GM23338 (cell line): ENCODE results near the gene WDR91.

Experiments
- CREB1 ChIP-seq: fragments of 250-450 bp; sonication (Bioruptor Pico); IDR thresholded peaks from 2 replicates; pipeline ENCODE4 v1.5.0; 2020; ENCODE audit warnings: low read depth, mild to moderate bottlenecking, moderate library complexity
- EZH2 ChIP-seq: fragments of 200-600 bp; sonication (generic); IDR thresholded peaks from one replicate; pipeline ENCODE4 v1.8.0; 2017; ENCODE audit warnings: antibody characterized with exemption, mild to moderate bottlenecking, low read depth; ENCODE audit not compliant: unreplicated experiment
- EZH2phosphoT487 ChIP-seq: fragments of 200-600 bp; sonication (generic); IDR thresholded peaks from one replicate; pipeline ENCODE4 v1.8.1; 2018; ENCODE audit warnings: antibody characterized with exemption; ENCODE audit not compliant: unreplicated experiment
- JUNB ChIP-seq: IDR thresholded peaks from one replicate; pipeline ENCODE4 v1.6.1; 2016; ENCODE audit warnings: antibody characterized with exemption; ENCODE audit not compliant: unreplicated experiment
- NANOG ChIP-seq: IDR thresholded peaks from 2 replicates; pipeline ENCODE4 v1.6.1; 2016; ENCODE audit warnings: antibody characterized with exemption, borderline replicate concordance
- POLR2AphosphoS5 ChIP-seq: IDR thresholded peaks from 2 replicates; pipeline ENCODE4 v1.6.1; 2016; ENCODE audit warnings: antibody characterized with exemption, low read depth
- STAT1 ChIP-seq: IDR thresholded peaks from one replicate; pipeline ENCODE4 v1.6.1; 2016; ENCODE audit warnings: antibody characterized with exemption; ENCODE audit not compliant: unreplicated experiment
- ZNF114 ChIP-seq: fragments of 250-450 bp; sonication (Bioruptor Pico); IDR thresholded peaks from 2 replicates; pipeline ENCODE4 v1.5.0; 2020; ENCODE audit warnings: mild to moderate bottlenecking, moderate library complexity
- TF ChIP-seq, protein P1 (sequence below): IDR thresholded peaks from one replicate; pipeline ENCODE4 v1.6.1; 2018; ENCODE audit warnings: antibody characterized with exemption; ENCODE audit not compliant: unreplicated experiment
- TF ChIP-seq, protein P2 (sequence below), 2 experiments: fragments of 200-600 bp in 1 of 2; sonication (generic) in 1 of 2; conservative IDR thresholded peaks; 2 replicates each; pipeline versions ENCODE4 v1.5.1 to v1.6.1; 2016 to 2017; ENCODE audit warnings: antibody characterized with exemption in 2 of 2, low read depth in 2 of 2, mild to moderate bottlenecking in 2 of 2, moderate library complexity in 1 of 2
- TF ChIP-seq, protein P3 (sequence below): fragments of 250-450 bp; sonication (Bioruptor Pico); IDR thresholded peaks from 2 replicates; pipeline ENCODE4 v1.5.0; 2020; ENCODE audit warnings: mild to moderate bottlenecking, moderate library complexity

DNA sequence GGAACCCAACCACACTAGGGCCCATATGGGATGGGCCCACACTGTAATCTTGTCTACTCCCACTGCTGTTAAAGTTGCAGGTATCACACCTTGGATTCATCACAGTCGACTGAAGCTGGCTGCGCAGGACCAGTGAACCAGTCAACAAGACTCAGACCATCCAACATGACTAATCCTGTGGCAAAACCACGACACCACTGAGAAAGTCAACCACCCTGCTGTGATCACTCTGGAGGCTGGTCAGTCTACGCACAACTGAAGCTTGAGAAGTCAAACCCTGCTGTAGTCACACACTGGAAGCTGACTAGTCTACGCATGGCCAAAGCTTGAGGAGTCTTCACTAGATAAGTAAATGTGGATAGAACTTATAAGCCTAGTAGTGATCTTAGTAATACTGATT, 31.2 kb downstream of the WDR91 start:
- no peak for TF ChIP-seq EZH2
- TF ChIP-seq, protein P1, sequence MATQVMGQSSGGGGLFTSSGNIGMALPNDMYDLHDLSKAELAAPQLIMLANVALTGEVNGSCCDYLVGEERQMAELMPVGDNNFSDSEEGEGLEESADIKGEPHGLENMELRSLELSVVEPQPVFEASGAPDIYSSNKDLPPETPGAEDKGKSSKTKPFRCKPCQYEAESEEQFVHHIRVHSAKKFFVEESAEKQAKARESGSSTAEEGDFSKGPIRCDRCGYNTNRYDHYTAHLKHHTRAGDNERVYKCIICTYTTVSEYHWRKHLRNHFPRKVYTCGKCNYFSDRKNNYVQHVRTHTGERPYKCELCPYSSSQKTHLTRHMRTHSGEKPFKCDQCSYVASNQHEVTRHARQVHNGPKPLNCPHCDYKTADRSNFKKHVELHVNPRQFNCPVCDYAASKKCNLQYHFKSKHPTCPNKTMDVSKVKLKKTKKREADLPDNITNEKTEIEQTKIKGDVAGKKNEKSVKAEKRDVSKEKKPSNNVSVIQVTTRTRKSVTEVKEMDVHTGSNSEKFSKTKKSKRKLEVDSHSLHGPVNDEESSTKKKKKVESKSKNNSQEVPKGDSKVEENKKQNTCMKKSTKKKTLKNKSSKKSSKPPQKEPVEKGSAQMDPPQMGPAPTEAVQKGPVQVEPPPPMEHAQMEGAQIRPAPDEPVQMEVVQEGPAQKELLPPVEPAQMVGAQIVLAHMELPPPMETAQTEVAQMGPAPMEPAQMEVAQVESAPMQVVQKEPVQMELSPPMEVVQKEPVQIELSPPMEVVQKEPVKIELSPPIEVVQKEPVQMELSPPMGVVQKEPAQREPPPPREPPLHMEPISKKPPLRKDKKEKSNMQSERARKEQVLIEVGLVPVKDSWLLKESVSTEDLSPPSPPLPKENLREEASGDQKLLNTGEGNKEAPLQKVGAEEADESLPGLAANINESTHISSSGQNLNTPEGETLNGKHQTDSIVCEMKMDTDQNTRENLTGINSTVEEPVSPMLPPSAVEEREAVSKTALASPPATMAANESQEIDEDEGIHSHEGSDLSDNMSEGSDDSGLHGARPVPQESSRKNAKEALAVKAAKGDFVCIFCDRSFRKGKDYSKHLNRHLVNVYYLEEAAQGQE: no peak
- TF ChIP-seq, protein P2, sequence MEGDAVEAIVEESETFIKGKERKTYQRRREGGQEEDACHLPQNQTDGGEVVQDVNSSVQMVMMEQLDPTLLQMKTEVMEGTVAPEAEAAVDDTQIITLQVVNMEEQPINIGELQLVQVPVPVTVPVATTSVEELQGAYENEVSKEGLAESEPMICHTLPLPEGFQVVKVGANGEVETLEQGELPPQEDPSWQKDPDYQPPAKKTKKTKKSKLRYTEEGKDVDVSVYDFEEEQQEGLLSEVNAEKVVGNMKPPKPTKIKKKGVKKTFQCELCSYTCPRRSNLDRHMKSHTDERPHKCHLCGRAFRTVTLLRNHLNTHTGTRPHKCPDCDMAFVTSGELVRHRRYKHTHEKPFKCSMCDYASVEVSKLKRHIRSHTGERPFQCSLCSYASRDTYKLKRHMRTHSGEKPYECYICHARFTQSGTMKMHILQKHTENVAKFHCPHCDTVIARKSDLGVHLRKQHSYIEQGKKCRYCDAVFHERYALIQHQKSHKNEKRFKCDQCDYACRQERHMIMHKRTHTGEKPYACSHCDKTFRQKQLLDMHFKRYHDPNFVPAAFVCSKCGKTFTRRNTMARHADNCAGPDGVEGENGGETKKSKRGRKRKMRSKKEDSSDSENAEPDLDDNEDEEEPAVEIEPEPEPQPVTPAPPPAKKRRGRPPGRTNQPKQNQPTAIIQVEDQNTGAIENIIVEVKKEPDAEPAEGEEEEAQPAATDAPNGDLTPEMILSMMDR (conservative IDR thresholded peaks at IDR 0.05; ENCODE audit: low read depth in 2 of 2): no peak
- no peak for TF ChIP-seq NANOG
- no peak for TF ChIP-seq EZH2phosphoT487
- no peak for TF ChIP-seq POLR2AphosphoS5
- TF ChIP-seq STAT1: no peak
- TF ChIP-seq, protein P3, sequence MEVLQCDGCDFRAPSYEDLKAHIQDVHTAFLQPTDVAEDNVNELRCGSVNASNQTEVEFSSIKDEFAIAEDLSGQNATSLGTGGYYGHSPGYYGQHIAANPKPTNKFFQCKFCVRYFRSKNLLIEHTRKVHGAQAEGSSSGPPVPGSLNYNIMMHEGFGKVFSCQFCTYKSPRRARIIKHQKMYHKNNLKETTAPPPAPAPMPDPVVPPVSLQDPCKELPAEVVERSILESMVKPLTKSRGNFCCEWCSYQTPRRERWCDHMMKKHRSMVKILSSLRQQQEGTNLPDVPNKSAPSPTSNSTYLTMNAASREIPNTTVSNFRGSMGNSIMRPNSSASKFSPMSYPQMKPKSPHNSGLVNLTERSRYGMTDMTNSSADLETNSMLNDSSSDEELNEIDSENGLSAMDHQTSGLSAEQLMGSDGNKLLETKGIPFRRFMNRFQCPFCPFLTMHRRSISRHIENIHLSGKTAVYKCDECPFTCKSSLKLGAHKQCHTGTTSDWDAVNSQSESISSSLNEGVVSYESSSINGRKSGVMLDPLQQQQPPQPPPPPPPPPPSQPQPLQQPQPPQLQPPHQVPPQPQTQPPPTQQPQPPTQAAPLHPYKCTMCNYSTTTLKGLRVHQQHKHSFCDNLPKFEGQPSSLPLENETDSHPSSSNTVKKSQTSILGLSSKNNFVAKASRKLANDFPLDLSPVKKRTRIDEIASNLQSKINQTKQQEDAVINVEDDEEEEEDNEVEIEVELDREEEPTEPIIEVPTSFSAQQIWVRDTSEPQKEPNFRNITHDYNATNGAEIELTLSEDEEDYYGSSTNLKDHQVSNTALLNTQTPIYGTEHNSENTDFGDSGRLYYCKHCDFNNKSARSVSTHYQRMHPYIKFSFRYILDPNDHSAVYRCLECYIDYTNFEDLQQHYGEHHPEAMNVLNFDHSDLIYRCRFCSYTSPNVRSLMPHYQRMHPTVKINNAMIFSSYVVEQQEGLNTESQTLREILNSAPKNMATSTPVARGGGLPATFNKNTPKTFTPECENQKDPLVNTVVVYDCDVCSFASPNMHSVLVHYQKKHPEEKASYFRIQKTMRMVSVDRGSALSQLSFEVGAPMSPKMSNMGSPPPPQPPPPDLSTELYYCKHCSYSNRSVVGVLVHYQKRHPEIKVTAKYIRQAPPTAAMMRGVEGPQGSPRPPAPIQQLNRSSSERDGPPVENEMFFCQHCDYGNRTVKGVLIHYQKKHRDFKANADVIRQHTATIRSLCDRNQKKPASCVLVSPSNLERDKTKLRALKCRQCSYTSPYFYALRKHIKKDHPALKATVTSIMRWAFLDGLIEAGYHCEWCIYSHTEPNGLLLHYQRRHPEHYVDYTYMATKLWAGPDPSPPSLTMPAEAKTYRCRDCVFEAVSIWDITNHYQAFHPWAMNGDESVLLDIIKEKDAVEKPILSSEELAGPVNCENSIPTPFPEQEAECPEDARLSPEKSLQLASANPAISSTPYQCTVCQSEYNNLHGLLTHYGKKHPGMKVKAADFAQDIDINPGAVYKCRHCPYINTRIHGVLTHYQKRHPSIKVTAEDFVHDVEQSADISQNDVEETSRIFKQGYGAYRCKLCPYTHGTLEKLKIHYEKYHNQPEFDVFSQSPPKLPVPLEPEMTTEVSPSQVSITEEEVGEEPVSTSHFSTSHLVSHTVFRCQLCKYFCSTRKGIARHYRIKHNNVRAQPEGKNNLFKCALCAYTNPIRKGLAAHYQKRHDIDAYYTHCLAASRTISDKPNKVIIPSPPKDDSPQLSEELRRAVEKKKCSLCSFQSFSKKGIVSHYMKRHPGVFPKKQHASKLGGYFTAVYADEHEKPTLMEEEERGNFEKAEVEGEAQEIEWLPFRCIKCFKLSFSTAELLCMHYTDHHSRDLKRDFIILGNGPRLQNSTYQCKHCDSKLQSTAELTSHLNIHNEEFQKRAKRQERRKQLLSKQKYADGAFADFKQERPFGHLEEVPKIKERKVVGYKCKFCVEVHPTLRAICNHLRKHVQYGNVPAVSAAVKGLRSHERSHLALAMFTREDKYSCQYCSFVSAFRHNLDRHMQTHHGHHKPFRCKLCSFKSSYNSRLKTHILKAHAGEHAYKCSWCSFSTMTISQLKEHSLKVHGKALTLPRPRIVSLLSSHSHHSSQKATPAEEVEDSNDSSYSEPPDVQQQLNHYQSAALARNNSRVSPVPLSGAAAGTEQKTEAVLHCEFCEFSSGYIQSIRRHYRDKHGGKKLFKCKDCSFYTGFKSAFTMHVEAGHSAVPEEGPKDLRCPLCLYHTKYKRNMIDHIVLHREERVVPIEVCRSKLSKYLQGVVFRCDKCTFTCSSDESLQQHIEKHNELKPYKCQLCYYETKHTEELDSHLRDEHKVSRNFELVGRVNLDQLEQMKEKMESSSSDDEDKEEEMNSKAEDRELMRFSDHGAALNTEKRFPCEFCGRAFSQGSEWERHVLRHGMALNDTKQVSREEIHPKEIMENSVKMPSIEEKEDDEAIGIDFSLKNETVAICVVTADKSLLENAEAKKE: no peak
- TF ChIP-seq CREB1 (CRISPR knock-in tag): no peak
- no peak for TF ChIP-seq ZNF114
- TF ChIP-seq JUNB: no peak
